Limb (tissue), 2 donors: ENCODE measurements around the gene MYO1G.

Experiments
- DNase-seq, 2 donors: peaks; one replicate each; pipeline ENCODE4 v3.0.0-alpha.2; 2016; ENCODE audit errors: extremely low spot score in 2 of 2

MYO1G gene

DNA sequence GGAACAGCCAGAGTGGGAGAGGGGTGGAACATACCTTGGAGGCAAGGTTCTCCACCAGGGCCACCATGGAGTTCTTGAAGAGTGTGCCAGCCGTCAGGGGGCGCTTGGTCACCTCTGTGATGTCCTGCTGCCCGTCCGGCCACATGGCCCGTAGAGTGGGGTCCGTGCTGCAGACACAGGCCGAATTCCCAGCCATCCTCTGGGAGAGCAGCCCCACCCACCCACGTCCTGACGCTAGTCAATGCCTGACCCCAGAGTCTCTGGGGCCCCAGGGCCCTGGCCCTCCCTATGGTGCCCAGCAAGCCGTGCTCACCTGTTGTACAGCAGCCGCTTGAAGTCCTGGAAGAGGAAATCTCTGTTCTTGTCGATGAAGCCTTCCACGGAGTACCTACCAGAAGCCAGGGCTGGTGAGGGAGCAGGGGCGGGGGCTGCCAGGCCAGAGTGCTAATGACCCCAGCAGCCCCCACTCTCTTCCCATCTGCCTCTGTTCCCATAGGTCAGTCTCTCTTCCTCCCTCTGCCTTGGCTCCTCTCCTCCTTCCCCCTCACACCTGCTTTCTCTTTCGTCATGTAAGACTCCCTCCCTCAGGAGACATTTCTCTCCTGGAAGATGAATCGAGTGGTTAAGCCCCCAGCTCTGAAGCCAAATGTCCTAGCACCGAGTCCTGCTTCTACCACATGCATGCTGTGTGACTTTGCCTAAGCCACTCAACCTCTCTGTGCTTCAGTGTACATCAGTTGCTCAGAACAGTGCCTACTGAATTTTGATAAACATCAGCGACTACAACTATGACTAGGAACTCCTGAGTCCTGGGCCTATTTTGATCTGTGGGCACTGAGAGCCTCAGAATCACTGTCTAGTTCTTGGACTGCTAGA lies 11.0 kb downstream of the MYO1G start:
- peak in 1 of 2 donors; percentile 31 for DNase-seq

DNA sequence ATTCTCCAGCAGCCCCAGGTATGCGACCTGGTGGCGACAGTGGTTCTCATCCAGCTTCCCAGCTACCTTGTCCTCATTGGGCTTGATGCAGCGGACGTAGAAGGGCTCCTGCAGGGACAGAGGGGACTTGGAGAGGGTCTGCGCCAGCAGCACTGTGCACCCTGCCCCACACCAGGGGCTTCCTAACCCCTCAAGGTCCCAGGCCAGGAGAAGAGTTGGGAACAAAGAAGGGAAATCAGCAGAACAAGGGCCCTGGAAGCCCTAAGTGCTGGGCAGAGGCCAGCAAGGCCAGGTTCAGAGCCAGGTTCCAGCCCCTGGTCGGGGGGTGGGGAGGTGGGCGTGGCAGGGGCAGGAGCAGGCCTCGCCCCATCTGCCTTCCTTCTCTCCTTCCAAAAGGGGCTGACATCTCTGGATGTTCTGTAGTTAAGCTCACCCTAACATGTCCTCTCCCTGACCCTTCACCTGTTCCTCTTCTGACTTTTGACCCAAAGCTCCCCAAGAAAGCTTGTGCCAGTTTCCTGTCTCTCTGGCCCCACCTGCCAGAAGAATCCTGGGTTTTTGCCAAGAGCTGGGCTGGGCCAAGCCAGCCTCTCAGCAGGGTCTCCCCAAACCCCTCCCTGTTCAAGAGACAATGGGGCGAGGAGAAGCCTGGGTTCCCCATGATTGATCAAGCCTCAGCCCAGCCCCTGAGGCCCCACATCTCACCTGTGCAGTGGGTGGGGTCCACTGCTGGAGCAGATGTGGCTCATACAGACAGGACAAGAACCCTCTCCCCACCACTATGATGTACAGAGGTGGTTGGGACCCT lies 11.9 kb downstream of the MYO1G start:
- peak in 1 of 2 donors; percentile 24 for DNase-seq

DNA sequence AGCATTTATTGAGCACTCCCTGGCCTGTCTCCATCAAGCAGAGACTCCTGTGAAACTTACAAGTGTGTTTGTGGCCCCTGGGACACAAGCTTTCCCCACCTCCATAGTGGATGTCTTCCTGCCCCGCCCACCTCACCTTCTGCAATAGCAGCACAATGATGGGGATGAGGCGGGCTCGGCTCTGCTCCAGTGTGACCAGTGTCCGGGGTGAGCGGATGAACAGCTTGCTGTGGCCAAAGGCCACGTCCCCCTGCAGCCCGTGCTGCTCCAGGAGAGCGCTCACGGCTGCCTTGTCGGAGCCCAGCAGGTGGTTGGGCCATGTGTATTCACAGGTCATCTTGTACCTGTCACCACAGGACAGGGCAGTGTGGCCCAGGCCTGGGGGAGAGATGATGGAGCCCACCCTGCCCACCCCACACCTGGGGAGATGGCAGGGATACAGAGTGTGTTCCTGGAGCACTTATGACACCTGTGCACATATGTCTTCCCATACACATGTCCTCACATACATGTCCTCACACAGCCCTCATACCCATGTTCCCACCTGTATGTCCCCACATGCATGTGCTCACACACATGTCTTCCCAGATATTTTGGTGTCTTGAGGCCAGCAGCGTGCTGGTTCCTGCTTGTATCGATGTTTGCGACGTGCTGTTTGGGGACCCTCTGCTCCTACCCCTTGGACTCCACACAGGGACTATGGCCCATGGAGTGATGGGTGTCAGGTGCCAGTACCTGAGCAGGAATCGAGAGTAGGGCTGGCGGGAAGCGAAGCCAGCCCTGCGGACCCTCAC lies 12.7 kb downstream of the MYO1G start:
- DNase-seq = no peak

DNA sequence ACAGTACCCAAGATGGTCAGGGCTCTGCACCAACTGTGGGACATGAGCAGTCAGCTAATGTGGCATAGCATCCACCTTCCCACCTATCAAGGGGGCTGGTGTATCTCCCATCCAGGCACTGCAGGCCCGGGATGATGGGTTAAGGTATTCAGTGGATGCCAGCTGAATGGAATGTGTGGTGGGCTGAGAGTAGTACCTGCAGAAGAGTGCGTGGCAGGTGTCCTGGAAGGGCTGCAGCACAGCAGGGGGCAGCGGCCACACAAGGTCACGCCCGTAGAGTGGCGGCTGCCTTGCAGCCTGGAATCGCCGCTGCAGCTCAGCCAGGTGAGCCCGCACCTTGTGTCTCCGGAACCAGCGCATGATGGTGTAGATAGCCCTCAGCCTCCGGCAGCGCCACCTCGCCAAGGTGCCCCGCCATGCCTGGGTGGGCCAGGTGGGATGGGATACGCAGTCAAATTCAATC lies 13.3 kb downstream of the MYO1G start:
- DNase-seq = peak in 1 of 2 donors; percentile 17

DNA sequence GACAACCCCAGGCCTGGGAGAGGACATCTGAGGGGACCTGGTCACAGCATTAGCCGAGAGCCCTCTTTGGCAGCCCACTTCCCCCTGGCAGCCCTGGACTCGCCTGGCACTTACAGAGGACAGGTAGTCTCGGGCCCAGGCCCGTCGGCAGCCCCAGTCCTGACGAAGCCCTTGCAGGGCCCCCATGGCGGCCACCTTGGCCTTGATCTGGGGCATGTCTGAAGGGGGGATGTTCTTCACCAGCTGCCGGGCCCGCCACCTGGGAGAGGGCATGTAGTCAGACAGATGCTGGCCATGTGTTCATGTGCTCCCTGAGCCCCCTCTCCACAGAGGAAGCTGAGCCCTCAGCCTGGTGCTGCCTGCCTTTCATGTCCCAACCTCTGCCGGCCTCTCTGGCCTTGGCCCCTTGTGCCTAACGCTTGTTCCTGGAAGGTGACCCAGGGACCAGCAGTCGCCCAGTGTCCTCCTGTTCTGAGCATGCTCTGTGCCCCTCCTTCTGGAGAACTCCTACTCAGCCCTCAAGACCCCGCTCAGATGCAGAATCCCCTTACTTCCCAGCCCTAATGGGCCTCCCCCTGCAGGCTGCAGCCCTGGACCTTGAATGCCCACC lies 13.9 kb downstream of the MYO1G start:
- DNase-seq = no peak

DNA sequence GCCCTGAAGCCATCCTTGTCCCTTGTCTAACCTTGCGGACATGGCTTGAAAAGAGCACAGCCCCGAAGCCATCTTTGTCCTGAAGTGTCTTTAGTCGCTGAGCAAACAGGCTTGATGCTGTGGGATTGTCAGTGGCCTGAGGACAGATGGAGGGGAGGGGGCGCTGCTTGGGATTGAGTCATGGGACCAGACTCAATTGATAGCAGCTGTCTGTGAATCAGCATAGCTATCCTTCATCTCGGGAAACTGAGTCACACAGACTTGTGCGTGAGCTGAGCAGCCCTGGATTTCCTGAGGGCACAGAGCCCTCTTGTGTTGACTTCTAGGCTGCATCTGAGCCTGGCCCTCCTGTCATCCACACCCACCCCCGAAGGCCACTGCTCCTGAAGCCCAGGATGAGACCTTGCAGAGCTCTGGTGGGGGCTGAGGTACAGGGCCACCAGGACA lies 14.4 kb downstream of the MYO1G start:
- peak in 1 of 2 donors; percentile 31 for DNase-seq

DNA sequence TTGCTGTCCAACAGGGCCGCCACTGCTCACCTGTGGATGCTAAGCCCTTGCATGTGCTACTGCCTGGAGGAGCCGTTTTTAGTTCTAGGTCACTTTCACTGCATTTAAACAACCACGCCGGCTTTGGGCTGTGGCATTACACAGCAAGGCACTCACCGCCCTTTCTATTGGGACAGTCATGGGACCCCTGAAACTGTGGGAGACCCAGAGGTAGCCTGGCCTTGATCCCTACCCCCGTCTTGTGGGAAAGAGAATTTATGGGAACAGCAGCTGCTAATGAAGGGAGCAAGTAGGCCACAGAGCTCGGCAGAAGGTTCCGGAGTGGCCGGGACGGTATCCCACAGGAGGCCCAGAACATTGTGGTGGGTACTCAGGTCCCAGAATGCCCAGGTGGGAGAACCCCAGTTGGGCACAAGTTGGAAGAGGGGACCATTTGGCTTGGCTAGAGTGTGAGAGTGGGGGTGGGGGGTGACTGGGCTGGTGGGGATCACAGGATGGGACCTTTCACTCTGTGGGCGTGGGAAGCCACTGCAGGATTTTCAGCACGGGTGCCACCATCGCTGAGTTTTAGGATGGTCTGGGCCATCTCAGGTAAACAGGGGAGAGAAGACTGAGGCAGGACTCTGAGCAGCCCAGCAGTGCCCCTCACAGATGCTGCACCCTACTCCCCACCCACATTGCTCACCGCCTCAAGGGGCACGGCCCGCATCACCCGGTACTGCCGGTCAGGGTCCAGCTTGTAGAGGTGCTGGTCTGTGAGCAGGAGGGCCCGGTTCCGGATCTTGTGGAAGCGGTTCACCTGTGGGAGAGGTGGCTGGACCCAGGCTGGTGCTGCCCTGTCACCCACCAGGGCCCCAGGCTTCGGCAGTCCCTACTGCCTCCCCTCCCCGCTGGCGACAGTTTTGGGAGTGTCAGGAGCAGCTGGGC lies 15.2 kb downstream of the MYO1G start:
- peak in 1 of 2 donors; percentile 29 for DNase-seq

DNA sequence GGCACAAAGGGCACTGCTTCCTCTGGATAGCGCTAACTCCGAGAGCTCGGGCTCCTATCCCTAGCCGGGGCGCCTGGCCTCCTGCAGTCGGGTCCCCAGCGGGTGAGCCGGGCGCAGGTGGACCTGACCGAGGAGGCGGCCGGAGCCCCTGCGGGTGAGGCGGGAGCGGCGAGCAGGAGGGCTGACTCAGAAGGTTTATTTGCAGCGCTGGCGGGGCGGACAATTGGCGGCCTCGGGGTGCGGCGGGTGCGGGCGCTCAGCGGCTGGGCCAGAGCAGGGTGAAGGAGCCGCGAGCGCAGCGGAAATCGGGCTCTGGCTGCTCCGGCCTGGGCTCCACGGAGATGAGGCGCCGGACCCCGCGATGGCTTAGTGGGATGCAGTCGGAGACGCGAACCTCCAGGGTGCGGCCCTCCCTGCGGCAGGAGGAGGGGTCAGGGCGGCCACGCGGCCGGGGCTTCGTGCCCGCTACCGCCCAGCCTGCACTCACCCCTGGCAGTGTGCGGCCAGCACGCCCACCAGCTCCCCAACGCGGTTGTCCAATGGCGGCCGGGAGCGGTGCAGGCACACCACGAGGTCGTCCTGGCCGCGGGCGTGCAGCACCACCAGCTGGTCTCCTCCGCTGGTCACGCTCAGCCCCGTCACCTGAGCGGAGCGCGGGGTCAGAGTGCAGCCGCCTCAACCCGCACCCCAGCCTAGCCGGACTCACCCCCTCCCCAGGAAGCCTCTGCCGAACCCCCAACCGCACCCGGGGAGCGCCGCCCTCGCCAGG lies 16.1 kb downstream of the MYO1G start:
- peak in 1 of 2 donors; percentile 73 for DNase-seq

DNA sequence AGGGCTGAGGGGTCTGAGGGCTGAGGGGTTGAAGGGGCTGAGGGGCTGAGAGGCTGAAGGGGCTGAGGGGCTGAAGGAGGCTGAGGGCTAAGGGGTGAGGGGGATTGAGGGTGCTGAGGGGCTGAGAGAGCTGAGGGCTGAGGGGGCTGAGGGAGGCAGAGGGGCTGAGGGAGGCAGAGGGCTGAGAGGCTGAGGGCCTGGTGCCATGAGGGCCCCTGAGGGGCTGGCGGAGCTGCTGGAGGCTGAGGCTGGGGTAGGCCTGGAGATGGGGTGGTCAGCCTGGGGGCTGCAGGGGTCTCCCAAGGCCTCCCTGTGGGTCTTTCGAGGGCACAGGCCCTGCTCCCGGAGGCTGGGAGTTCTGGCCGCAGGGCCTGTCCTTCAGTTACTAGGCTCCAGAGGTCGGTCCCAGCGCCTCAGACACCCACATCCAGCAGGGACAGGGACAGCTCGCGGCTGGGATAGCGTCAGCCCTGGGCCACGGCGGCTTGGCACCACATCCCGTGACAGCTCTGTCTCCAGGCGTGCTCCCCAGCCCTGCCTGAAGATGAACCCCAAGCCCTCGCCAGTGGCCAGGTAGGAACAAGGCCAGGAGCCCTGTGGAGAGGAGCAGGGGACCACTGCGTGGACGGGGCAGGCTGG lies 16.9 kb downstream of the MYO1G start:
- peak in 1 of 2 donors; percentile 21 for DNase-seq

DNA sequence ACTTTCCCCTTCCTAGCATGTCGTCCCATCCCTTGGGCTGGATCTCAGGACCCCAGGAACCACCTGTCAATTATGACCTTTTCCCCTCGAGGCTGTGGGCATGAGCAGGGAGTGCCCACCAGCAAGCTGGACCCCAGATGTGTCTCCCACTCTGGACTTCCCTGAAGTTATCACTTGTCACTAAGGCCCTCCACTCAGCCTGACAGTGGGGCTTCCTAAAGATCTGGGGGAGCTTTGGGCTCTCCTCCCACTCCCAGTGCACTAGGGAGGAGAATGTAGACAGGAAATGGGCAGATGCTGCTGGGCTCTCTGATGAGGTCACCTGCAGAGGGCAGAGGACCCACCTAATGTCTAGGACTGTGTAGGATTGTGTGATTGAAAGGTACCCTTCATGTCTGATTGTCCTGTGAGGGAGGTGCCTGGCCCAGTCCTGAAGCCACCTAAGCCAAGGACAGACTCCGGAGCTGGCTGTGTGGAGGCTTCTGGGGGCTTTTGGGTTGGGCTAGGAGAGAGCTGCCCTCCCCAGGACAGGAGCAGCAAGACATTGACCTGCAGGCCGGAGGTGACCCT lies 18.7 kb downstream of the MYO1G start:
- DNase-seq = no peak

DNA sequence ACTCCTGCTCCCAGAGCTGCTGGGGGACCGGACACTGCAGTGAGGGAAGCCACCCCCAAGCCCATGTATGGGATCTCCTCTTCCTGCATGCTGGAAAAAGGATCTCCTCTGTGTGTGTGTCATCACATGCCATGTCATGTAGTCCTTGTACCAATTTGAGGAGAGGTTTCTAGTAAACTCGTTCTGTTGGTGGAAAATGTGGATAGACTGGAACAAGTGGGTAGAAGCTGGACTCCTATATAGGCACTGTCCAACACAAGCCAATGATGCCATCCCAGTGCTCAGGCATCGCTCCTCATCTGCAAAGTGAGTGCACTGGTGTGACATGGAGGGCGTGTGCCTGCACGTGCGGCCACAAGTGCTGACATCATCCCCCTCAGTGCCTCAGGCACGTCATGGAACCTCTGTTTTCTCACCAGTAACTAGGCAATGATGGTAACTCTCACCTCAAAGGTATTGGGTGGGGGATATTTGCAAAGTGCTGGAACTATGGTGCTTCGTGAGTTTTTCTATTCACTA lies 19.3 kb downstream of the MYO1G start:
- no peak for DNase-seq

DNA sequence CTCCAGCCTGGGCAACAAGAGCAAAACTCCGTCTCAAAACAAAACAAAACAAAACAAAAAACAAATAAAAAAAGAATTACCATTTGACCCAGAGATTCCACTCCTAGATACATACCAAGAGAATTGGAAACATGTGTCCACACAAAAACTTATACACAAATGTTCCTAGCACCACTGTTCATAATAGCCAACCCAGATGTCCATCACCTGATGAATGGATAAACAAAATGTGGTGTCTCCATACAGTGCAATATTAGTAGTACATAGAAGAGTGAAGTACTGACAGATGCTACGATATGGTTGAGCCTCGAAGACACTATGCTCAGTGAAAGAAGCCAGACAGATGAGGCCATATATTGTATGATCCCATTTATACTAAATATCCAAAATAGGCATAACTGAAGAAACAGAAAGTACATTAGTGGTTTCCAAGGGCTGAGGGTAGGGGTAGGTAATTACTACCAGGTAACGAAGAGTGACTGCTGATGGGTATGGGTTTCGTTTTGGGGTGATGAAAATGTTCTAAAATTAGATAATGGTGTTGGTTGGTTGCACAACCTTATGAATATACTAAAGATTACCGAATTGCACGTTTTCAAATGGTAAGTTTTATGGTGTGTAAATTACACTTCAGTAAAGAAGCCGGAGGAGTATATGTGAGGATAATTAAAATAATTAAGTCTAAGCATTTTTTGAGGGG lies 20.0 kb downstream of the MYO1G start:
- DNase-seq = no peak

DNA sequence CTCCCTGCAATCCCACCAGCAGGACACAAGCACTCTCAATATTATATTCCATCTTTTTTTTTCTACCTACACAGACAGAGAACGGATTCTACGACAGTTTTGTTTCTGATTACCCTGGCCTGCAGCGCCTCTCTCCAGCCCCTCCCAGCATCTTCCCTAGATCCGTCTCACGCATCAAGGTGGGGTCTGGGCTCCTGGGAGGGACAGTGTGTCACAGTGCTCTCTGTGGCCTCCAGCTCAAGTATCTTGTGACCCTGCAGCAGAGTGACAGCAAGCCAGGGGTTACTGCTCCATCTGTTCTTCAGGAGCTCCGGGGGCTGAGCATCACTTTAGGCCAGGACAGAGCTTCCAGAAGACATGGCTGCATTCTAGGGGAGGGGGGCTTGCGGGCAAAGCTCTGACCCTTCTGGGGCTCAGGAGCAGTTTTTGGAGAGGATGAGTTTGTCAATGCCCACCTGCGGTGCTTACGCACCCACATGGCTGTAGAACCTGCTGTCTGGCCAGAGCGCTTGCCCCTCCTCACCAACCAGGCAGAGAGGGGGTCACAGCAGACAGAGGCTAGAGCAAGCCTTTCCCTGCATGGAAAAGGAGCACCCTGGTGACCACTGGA lies 22.6 kb downstream of the MYO1G start:
- DNase-seq = no peak

DNA sequence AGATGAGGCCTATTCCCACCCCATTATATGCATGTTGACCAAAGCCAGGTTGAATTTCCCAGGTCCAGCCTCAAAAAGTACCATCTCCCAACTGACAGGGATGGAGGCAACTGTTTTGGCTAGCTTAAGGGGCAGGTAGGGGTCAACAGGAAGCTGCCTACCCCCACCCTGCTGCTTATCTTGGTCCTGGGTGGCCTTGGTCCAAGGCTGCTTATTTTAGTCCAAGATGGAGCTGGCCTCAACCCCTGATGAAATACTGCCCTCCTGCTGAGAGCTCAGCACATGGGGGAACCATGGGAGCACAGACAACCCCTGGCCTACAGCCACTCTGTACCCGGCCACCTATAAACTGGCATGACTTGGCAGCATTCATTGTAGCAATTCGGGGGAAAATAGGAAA lies 23.1 kb downstream of the MYO1G start:
- no peak for DNase-seq

DNA sequence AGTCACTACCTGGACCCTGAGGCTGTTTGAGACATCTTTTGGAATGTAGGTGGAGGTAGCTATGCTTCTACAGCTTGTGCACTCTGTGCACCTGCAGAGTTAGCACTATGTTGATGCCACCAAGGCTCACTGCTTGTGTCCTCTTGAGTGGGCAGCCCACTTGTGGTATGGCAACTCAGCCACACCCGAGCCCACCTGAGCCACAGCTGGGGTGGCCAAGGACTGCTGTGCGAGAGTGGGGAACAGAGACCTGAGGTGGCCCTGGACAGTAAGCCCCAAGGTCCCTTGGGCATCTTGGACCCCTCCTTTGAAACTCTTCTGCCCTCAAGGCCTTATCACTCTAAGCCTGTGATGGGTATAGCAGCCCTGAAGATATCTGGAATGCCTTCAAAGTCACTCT lies 25.7 kb downstream of the MYO1G start:
- no peak for DNase-seq

DNA sequence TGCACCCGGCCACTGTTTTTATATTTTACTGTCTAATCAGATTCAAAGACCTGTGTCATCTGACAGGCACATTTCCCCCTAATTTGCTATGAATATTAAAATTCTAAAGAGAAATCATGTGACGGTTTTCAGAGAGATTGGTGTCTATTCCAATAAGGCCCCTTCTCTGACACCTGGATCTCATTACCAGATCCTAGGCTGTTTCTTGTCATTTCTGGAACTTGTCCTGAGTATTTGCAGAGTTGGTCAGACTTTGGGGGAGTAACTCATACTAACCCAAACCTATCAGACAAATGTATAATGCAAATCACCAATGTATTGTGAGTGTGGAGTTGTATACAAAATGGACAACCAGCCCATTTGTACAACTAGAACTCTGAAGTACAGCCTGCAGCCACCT lies 29.5 kb downstream of the MYO1G start:
- no peak for DNase-seq

DNA sequence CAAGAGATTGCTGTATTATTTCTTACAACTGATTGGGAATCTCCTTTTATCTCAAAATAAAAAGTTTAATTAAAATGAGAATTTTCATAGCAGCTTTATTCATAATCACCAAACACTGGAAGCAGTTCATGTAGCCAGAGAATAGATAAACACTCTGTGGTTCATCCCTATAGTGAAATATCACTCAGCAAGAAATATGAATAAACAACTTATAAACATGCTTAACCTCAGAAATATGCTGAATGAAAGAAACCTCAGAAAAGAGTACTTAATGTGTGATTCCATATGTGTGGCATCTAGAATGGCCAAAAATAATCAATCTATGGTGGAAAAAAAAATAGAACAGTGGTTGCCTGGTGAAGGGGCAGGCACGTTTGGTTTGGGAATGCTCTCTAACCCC lies 33.3 kb downstream of the MYO1G start:
- DNase-seq = no peak
